Vagina (tissue), 2 donors: ENCODE results near the gene MPIG6B.

Experiments
- CTCF ChIP-seq, 3 experiments: fragments of 450-650 bp in 2 of 3; fragments of 200-600 bp in 1 of 3; sonication (generic) in 1 of 3; IDR thresholded peaks; one replicate each; pipeline ENCODE4 v1.5.1; 2017 to 2019; ENCODE audit warnings: antibody characterized with exemption in 3 of 3, mild to moderate bottlenecking in 2 of 3, moderate library complexity in 2 of 3
- POLR2A ChIP-seq, 2 donors: fragments of 450-650 bp; IDR thresholded peaks; one replicate each; pipeline ENCODE4 v1.6.1; 2017; ENCODE audit warnings: antibody characterized with exemption in 2 of 2, mild to moderate bottlenecking in 2 of 2, moderate library complexity in 2 of 2

DNA sequence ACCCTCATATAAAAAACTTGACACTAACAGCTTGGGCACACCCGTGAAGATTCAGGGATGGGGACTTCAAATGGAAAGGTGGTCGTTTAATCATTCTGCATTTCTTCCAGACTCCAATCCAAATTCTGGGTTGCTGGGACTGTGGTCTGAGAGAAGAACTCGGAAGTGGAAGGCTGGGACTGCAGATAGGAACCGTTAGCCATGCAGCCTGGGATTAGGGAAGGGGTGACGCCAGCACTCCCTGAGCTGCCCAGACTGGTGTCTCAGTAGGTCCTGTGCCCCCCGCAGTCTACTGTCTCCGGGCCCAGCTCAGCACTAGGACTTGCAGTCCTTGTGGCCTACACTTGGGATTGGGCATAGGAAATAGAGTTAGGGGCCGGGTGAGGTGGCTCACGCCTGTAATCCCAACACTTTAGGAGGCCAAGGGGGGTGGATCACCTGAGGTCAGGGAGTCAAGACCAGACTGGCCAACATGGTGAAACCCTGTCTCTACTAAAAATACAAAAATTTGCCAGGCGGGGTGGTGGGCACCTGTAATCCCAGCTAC lies 13.7 kb downstream of the MPIG6B start:
- no peak for TF ChIP-seq POLR2A (IDR thresholded peaks at IDR 0.05)
- TF ChIP-seq CTCF (IDR thresholded peaks at IDR 0.05): no peak
